Common myeloid progenitor, CD34-positive (primary cell): ENCODE results near the gene MYH9.

ENCODE experiments used
- CTCF ChIA-PET: fragments of 350-600 bp; sonication (Branson Sonifier 250); formaldehyde crosslinking; loops from one replicate; lab custom pipeline; 2021; ENCODE audit warnings: antibody characterized with exemption; lab: Charles Lee
- POLR2A ChIA-PET: fragments of 350-600 bp; sonication (Branson Sonifier 250); formaldehyde crosslinking; loops from one replicate; lab custom pipeline; 2021; ENCODE audit warnings: antibody characterized with exemption; lab: Charles Lee
- DNase-seq, 3 donors: peaks; one replicate each; pipeline versions ENCODE4 v3.0.0 to v3.0.0-alpha.2; 2013
- H3K27ac ChIP-seq, 2 experiments: 1 replicate in 1 of 2; 2 replicates in 1 of 2; pipeline ENCODE4 v1.7.0; 2013; ENCODE audit warnings: inconsistent platforms in 2 of 2, low read length in 2 of 2, mild to moderate bottlenecking in 2 of 2, low read depth in 1 of 2, moderate library complexity in 1 of 2; ENCODE audit not compliant: severe bottlenecking in 2 of 2, insufficient read depth in 1 of 2, poor library complexity in 1 of 2
- H3K27me3 ChIP-seq, 5 experiments: replicated peaks in 2 of 5; 1 replicate in 3 of 5; 2 replicates in 2 of 5; pipeline versions ENCODE4 v1.6.1 to v1.7.0; 2013; ENCODE audit warnings: low read length in 4 of 5, mild to moderate bottlenecking in 2 of 5, moderate library complexity in 2 of 5, inconsistent platforms in 1 of 5; ENCODE audit not compliant: insufficient read depth in 5 of 5, control insufficient read depth in 4 of 5
- H3K36me3 ChIP-seq, 4 experiments: 1 replicate in 2 of 4; 2 replicates in 2 of 4; pipeline versions ENCODE4 v1.6.1 to v1.7.0; 2013; ENCODE audit warnings: low read length in 3 of 4, control low read depth in 1 of 4, mild to moderate bottlenecking in 1 of 4; ENCODE audit not compliant: control insufficient read depth in 4 of 4, insufficient read depth in 4 of 4
- H3K4me1 ChIP-seq, 4 experiments: 1 replicate in 3 of 4; 2 replicates in 1 of 4; pipeline versions ENCODE4 v1.6.1 to v1.7.1; 2013; ENCODE audit warnings: low read length in 3 of 4, mild to moderate bottlenecking in 3 of 4, control low read depth in 1 of 4, inconsistent platforms in 1 of 4, moderate library complexity in 1 of 4; ENCODE audit not compliant: control insufficient read depth in 4 of 4, insufficient read depth in 4 of 4; ENCODE audit errors: control extremely low read depth in 1 of 4
- H3K4me3 ChIP-seq, 7 experiments: 1 replicate in 4 of 7; 2 replicates in 3 of 7; pipeline versions ENCODE4 v1.5.1 to v1.7.0; 2013; ENCODE audit warnings: mild to moderate bottlenecking in 7 of 7, low read length in 6 of 7, moderate library complexity in 6 of 7, inconsistent platforms in 2 of 7, low read depth in 2 of 7, control low read depth in 1 of 7; ENCODE audit not compliant: insufficient read depth in 4 of 7, control insufficient read depth in 1 of 7; ENCODE audit errors: extremely low read depth in 1 of 7
- H3K9me3 ChIP-seq, 5 experiments: 1 replicate in 4 of 5; 2 replicates in 1 of 5; pipeline versions ENCODE4 v1.6.1 to v1.7.1; 2013; ENCODE audit warnings: low read length in 4 of 5, mild to moderate bottlenecking in 2 of 5, inconsistent platforms in 1 of 5, low read depth in 1 of 5, moderate library complexity in 1 of 5; ENCODE audit not compliant: control insufficient read depth in 4 of 5, insufficient read depth in 2 of 5; ENCODE audit errors: control extremely low read depth in 1 of 5
- WGBS: methylation state at CpG from one replicate; pipeline ENCODE4 v1.1.5; 2013; ENCODE audit not compliant: insufficient coverage; 5-methylcytosine and 5-hydroxymethylcytosine counted together

Gene MYH9

DNA sequence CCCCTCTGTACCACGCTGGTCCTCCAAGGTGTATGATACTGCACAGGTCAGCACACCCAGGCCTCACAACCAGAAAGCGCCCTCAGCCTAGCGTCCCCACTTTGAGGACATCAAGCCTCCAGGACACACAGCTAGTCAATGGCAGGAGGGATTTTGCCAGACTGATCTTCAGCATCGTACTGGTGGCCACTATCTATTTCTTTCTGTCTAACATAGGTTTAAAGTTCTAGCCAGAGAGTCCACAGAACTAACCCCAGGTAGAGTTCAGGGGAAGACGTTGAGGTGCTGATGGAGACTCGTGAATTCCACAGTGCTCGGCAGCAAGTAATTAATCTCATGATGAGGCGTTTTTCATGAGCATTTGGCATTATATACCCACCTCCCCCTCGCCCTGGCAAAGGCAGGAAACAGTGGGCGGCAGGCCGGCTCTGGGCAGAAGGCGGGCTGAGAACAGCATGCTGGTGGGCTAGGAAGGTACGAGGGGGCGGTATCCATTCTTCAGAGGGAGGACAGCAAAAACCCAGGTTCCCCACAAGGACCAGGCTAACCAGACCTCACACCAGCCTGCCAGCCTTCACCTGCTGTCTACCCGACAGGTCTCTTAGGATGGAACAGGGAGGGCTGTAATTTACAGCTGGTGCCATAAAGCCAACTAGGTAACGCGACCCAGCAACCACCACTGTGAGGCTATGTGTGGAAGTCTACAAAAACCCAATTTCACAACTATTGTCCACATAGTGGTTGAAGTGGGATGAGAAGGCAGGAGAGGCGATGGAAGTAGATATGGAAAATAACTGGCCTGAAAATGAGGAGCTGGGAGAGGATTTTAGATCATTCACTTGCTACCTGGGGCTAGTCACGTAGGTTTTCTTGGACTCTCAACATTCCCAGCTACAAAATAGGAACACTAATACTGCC, 18.5 kb downstream of the MYH9 start:
- WGBS: 46% methylated on average over 7 of the region's 19 CpGs
- ChIA-PET CTCF (interaction anchor here (1.5 to 1.9 kb wide), 4 partner anchors 10 to 100 kb away, joined by 4 to 6 read pairs (median 6); no protein-coding TSS in a partner anchor), POLR2A (interaction anchor here (0.8 kb wide), 1 partner anchor 34 kb away, joined by 3 read pairs; no protein-coding TSS in a partner anchor)
- Histone ChIP-seq H3K4me3 (peak overlapping the region in 3 of 7 experiments; percentile 33 to 55 (median 52)), H3K27ac (peak overlapping the region; percentile 19 to 76), H3K4me1 (peaks cover 29 to 98% (median 94%) of the 10 kb centered on the region in 4 experiments), H3K27me3 (no peaks in the 10 kb centered on the region), H3K36me3 (peaks cover 4 to 20% (median 5%) of the 10 kb centered on the region in 4 experiments), H3K9me3 (no peaks in the 10 kb centered on the region)
- DNase-seq: peak in 2 of 3 donors; percentile 69 to 81

GRCh38 chr22:36368359-36368983, 19.3 kb downstream of the MYH9 start:
- CTCF ChIA-PET: interaction anchor here (1.5 kb wide), 1 partner anchor 34 kb away, joined by 4 read pairs; no protein-coding TSS in a partner anchor
- POLR2A ChIA-PET: no interaction called here
- peak overlapping the region in 1 of 7 experiments; percentile 52 for H3K4me3 ChIP-seq

DNA sequence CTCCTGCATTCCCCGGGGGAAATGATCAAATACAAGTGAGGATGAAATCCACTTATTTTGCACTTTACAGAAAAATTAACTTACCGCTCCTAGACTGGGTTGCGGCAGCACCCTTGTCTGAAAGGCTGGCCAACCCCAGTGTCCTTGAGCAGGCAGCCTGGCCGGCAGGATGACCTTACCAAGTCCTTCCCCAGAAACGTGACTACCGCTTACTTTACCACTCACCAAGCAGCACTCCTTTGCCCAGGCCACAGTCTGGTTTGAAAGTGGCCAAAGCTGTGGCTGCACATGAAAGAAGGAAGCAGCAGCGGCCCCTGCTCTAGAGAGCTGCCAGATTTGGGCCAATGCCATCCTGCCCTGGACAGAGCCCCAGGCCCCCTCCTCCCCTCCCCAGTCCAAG, 20.3 kb downstream of the MYH9 start:
- Histone ChIP-seq H3K27ac (no peak overlapping the region), H3K4me3 (no peak overlapping the region), H3K9me3 (no peaks in the 10 kb centered on the region), H3K36me3 (peaks cover 4 to 32% (median 10%) of the 10 kb centered on the region in 4 experiments), H3K4me1 (peaks cover 29 to 97% (median 91%) of the 10 kb centered on the region in 4 experiments), H3K27me3 (no peaks in the 10 kb centered on the region)
- CTCF ChIA-PET: interaction anchor here (1.2 kb wide), 1 partner anchor 101 kb away, joined by 3 read pairs; no protein-coding TSS in a partner anchor
- POLR2A ChIA-PET: no interaction called here
- WGBS: 73% methylated on average over 6 of the region's 7 CpGs
- DNase-seq: no peak

More at GRCh38 chr22:36368359-36368983, 19.3 kb downstream of the MYH9 start:
- peak in 2 of 3 donors; percentile 63 to 76 for DNase-seq
- H3K27ac ChIP-seq: peak overlapping the region in 1 of 2 experiments; percentile 76
- H3K27me3 ChIP-seq: no peaks in the 10 kb centered on the region
- 66% methylated on average over 8 of the region's 13 CpGs for WGBS
- H3K36me3 ChIP-seq: peaks cover 4 to 23% (median 7%) of the 10 kb centered on the region in 4 experiments
- no peaks in the 10 kb centered on the region for H3K9me3 ChIP-seq
- H3K4me1 ChIP-seq: peaks cover 29 to 99% (median 95%) of the 10 kb centered on the region in 4 experiments

GRCh38 chr22:36367066-36367465, 20.7 kb downstream of the MYH9 start:
- Histone ChIP-seq H3K27ac (peak overlapping the region in 1 of 2 experiments; percentile 54), H3K27me3 (no peaks in the 10 kb centered on the region), H3K36me3 (peaks cover 4 to 32% (median 11%) of the 10 kb centered on the region in 4 experiments), H3K4me3 (no peak overlapping the region), H3K4me1 (peaks cover 28 to 97% (median 90%) of the 10 kb centered on the region in 4 experiments), H3K9me3 (no peaks in the 10 kb centered on the region)
- DNase-seq: no peak
- ChIA-PET CTCF (interaction anchor here (0.9 to 1.8 kb wide), 4 partner anchors 15 to 107 kb away, joined by 3 to 6 read pairs (median 4); no protein-coding TSS in a partner anchor), POLR2A (no interaction called here)
- 95% methylated on average over 10 of the region's 11 CpGs for WGBS

DNA sequence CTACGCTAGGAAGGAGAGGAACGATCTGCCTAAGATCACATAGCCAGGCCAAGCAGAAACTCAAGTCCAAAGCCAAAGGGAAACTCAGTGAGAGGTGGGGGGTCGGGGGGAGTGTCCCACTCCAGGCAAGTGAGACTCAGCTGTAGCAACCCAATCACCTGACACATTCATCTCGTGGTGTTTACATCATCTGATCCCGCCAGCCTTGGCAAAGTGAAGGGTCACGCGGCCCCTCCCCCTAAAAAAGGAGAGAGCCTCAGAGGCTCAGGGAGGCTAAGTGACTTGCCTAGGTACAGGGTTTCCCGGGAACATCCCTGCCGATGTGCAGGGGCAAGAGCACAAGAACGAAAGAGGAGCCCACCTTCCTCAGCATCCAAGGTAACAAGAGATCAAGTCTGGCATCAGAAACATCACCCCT, 21.5 kb downstream of the MYH9 start:
- Histone ChIP-seq H3K9me3 (no peaks in the 10 kb centered on the region), H3K36me3 (peaks cover 4 to 32% (median 11%) of the 10 kb centered on the region in 4 experiments), H3K4me3 (no peak overlapping the region), H3K27ac (peak overlapping the region; percentile 26 to 54), H3K4me1 (peaks cover 22 to 98% (median 88%) of the 10 kb centered on the region in 4 experiments), H3K27me3 (no peaks in the 10 kb centered on the region)
- ChIA-PET CTCF (interaction anchor here (0.9 to 1.8 kb wide), 5 partner anchors 14 to 108 kb away, joined by 3 to 7 read pairs (median 4); no protein-coding TSS in a partner anchor), POLR2A (no interaction called here)
- no peak for DNase-seq
- 97% methylated on average over 3 of the region's 10 CpGs for WGBS

GRCh38 chr22:36365020-36365411, 22.8 kb downstream of the MYH9 start:
- ChIA-PET POLR2A (interaction anchor here (0.5 to 1.7 kb wide), 9 partner anchors 11 to 117 kb away, joined by 3 to 6 read pairs (median 3); partner anchors contain the start of gene MYH9), CTCF (interaction anchor here (0.7 to 1.6 kb wide), 9 partner anchors 11 to 119 kb away, joined by 3 to 7 read pairs (median 3); no protein-coding TSS in a partner anchor)
- Histone ChIP-seq H3K4me1 (peaks cover 12 to 95% (median 86%) of the 10 kb centered on the region in 4 experiments), H3K4me3 (peak overlapping the region in 1 of 7 experiments; percentile 32), H3K27me3 (no peaks in the 10 kb centered on the region), H3K36me3 (peaks cover 4 to 39% (median 11%) of the 10 kb centered on the region in 4 experiments), H3K9me3 (no peaks in the 10 kb centered on the region), H3K27ac (no peak overlapping the region)
- WGBS: 11% methylated on average over 6 of the region's 9 CpGs
- peak; percentile 94 to 97 (median 97) for DNase-seq
